ENCODE data around the gene FST.

The FST gene

GRCh38 chr5:53475320-53475719 is 5.1 kb upstream of the FST start:
- no peak for DNase-seq

GRCh38 chr5:53476019-53476418 is 4.4 kb upstream of the FST start:
- DNase-seq, result no peak

GRCh38 chr5:53476531-53477480 is 3.6 kb upstream of the FST start:
- DNase-seq, result no peak

GRCh38 chr5:53478411-53479044 is 1.9 kb upstream of the FST start:
- no peak for DNase-seq

- no peak for DNase-seq
These were observed 1.3 kb upstream of the FST start for GRCh38 chr5:53479045-53479589.

- peak in 1 of 5 donors; percentile 2 for DNase-seq
These were observed 626 bp upstream of the FST start for GRCh38 chr5:53479590-53480415.

GRCh38 chr5:53481159-53481886 is 894 bp downstream of the FST start:
- no peak for DNase-seq

GRCh38 chr5:53481887-53482716 is 1.7 kb downstream of the FST start:
- peak in 3 of 5 donors; percentile 25 to 76 (median 26) for DNase-seq

- no peak for DNase-seq
These were observed 2.5 kb downstream of the FST start for GRCh38 chr5:53482717-53483638.

- no peak for DNase-seq
These were observed 7.0 kb downstream of the FST start for GRCh38 chr5:53487436-53487835.

GRCh38 chr5:53488195-53488722 is 7.8 kb downstream of the FST start:
- no peak for DNase-seq

- DNase-seq, result no peak
These were observed 10.3 kb downstream of the FST start for GRCh38 chr5:53490747-53491146.

GRCh38 chr5:53501054-53501453 is 20.6 kb downstream of the FST start:
- no peak for DNase-seq

GRCh38 chr5:53503562-53504218 is 23.3 kb downstream of the FST start:
- DNase-seq, result no peak

GRCh38 chr5:53507013-53507412 is 26.6 kb downstream of the FST start:
- DNase-seq, result no peak

GRCh38 chr5:53508125-53508524 is 27.7 kb downstream of the FST start:
- no peak for DNase-seq

- DNase-seq, result no peak
These were observed 32.1 kb downstream of the FST start for GRCh38 chr5:53512539-53512938.

GRCh38 chr5:53515988-53516387 is 35.6 kb downstream of the FST start:
- DNase-seq, result no peak

- no peak for DNase-seq
These were observed 40.4 kb downstream of the FST start for GRCh38 chr5:53520813-53521212.
